Measurements from ENCODE around the gene IMMP2L. TPM values are rescaled to one million over a fixed set of nuclear protein-coding genes. Genes with fewer than 3 reads are reported as not detected.
A peak's percentile ranks its signal among the peaks of the same experiment; 100 is the strongest.

Gene IMMP2L
- total RNA-seq, 2 donors from 2014 or later = 13.1 to 22.7 TPM

- H3K27ac ChIP-seq = no peak overlapping the region
- H3K9me3 ChIP-seq = no peaks in the 10 kb centered on the region
- H3K27me3 ChIP-seq (replicated peaks; ENCODE audit: insufficient read depth) = no peaks in the 10 kb centered on the region
- H3K4me3 ChIP-seq = no peak overlapping the region
- DNase-seq (ENCODE audit: low spot score) (no peak), ATAC-seq (ENCODE audit: insufficient number of reproducible peaks, low FRiP score, low read depth) (no peak)
- peaks cover 7 to 13% of the 10 kb centered on the region in 2 donors for H3K4me1 ChIP-seq (ENCODE audit: control insufficient read depth in 1 of 2, low read depth in 2 of 2)
- H3K36me3 ChIP-seq = no peaks in the 10 kb centered on the region
- no peak for TF ChIP-seq CTCF (IDR thresholded peaks at IDR 0.05)
These were observed 532.0 kb downstream of the IMMP2L start for GRCh38 chr7:111030336-111030735.

GRCh38 chr7:111029574-111030251 lies 532.6 kb downstream of the IMMP2L start:
- Histone ChIP-seq H3K27ac (no peak overlapping the region), H3K4me1 (ENCODE audit: control insufficient read depth in 1 of 2, low read depth in 2 of 2) (peaks cover 7 to 13% of the 10 kb centered on the region in 2 donors), H3K36me3 (no peaks in the 10 kb centered on the region), H3K27me3 (replicated peaks; ENCODE audit: insufficient read depth) (no peaks in the 10 kb centered on the region), H3K9me3 (no peaks in the 10 kb centered on the region), H3K4me3 (no peak overlapping the region)
- DNase-seq (ENCODE audit: low spot score) (peak; percentile 4), ATAC-seq (ENCODE audit: insufficient number of reproducible peaks, low FRiP score, low read depth) (peak; percentile 36)
- TF ChIP-seq CTCF (IDR thresholded peaks at IDR 0.05) = no peak

- DNase-seq (ENCODE audit: low spot score) = no peak
- no peaks in the 10 kb centered on the region for H3K27me3 ChIP-seq (replicated peaks; ENCODE audit: insufficient read depth)
- no peak for TF ChIP-seq CTCF (IDR thresholded peaks at IDR 0.05)
These were observed 533.1 kb downstream of the IMMP2L start for GRCh38 chr7:111029141-111029572.

GRCh38 chr7:111027396-111027795 lies 534.9 kb downstream of the IMMP2L start:
- DNase-seq (ENCODE audit: low spot score) (no peak), ATAC-seq (ENCODE audit: insufficient number of reproducible peaks, low FRiP score, low read depth) (no peak)
- no peaks in the 10 kb centered on the region for H3K27me3 ChIP-seq (replicated peaks; ENCODE audit: insufficient read depth)
- H3K9me3 ChIP-seq = no peaks in the 10 kb centered on the region
- no peak overlapping the region for H3K27ac ChIP-seq
- peaks cover 7 to 13% of the 10 kb centered on the region in 2 donors for H3K4me1 ChIP-seq (ENCODE audit: control insufficient read depth in 1 of 2, low read depth in 2 of 2)
- no peak for TF ChIP-seq CTCF (IDR thresholded peaks at IDR 0.05)
- no peak overlapping the region for H3K4me3 ChIP-seq
- no peaks in the 10 kb centered on the region for H3K36me3 ChIP-seq

More at GRCh38 chr7:111029141-111029572, 533.1 kb downstream of the IMMP2L start:
- peaks cover 7 to 13% of the 10 kb centered on the region in 2 donors for H3K4me1 ChIP-seq (ENCODE audit: control insufficient read depth in 1 of 2, low read depth in 2 of 2)
- no peak overlapping the region for H3K4me3 ChIP-seq
- no peaks in the 10 kb centered on the region for H3K9me3 ChIP-seq
- H3K36me3 ChIP-seq = no peaks in the 10 kb centered on the region
- no peak overlapping the region for H3K27ac ChIP-seq
- ATAC-seq (ENCODE audit: insufficient number of reproducible peaks, low FRiP score, low read depth) = no peak

- ATAC-seq (ENCODE audit: insufficient number of reproducible peaks, low FRiP score, low read depth) (no peak), DNase-seq (ENCODE audit: low spot score) (no peak)
- Histone ChIP-seq H3K27me3 (replicated peaks; ENCODE audit: insufficient read depth) (no peaks in the 10 kb centered on the region), H3K36me3 (no peaks in the 10 kb centered on the region), H3K4me1 (ENCODE audit: control insufficient read depth in 1 of 2, low read depth in 2 of 2) (peaks cover 7 to 13% of the 10 kb centered on the region in 2 donors), H3K27ac (no peak overlapping the region), H3K9me3 (no peaks in the 10 kb centered on the region), H3K4me3 (no peak overlapping the region)
- no peak for TF ChIP-seq CTCF (IDR thresholded peaks at IDR 0.05)
These were observed 535.5 kb downstream of the IMMP2L start for GRCh38 chr7:111026806-111027205.

Measured in thoracic aorta (tissue), 2 donors.